ENCODE results near the gene CARD6. TPM values are rescaled to one million over a fixed set of nuclear protein-coding genes. Genes with fewer than 3 reads are reported as not detected.

Gene CARD6
- total and polyA plus RNA-seq, 2 of the 13 experiments (the other 11 are each of a cell fraction or from before 2014, with no cell fraction given), result 0.33 to 1.4 TPM

DNA sequence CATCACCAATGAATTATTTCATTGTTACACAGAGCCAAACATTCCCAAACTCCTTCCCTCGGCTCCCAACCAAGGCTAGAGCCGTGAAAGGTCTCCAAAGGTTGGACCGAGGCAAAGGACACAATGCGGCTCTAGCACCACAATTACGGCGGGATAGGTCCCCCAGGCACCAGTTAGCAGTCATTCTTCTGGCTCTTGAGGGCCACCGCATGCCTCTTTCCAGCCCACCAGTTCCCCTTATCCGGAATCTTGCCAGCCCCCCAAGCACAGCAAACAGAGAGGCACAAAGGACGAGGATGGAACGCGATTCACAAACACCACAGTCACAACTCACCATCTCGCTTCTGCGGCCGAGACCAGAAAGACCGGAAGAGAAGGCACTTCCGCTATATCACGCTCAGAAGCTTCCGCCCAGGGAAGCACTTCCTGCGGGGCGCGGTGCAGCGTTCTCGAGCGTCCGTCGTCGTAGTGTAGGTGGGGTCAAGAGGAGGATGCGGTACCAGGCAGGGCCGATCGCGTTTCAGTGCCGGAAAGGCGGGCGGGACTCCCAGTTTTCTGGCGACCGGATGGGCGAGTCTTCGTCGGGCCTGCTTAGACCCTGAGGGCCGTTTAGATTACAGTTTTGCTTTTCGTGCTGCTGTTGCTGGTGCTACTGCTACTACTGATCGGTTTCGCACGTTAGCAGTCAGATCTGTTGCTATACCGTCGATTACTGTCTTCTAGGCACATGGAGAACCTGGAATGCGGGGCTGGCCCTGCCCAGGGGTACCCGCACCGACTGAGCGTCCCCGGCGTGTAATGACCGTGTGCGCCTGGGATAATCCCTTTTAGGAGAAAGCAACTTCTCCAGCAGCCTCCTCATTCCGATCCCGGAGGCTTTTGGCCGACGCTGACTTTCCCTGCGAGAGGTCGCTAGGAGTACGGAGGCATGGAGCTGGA, 6.0 kb upstream of the CARD6 start, which contains the start of gene RPL37 (continued):
- TF ChIP-seq PRDM4 (CRISPR knock-in tag; IDR thresholded peaks at IDR 0.05; ENCODE audit: borderline replicate concordance) (no peak), ZNF281 (CRISPR knock-in tag; IDR thresholded peaks at IDR 0.05; ENCODE audit: borderline replicate concordance) (peak; percentile 45; the same call in 1 of the 2 replicates), ZNF431 (CRISPR knock-in tag; IDR thresholded peaks at IDR 0.05; ENCODE audit: borderline replicate concordance, low read depth) (peak; percentile 93), ZNF598 (CRISPR knock-in tag; IDR thresholded peaks at IDR 0.05; ENCODE audit: borderline replicate concordance) (peak; percentile 22; the same call in 1 of the 2 replicates), ZMAT3 (CRISPR knock-in tag; conservative IDR thresholded peaks at IDR 0.05) (peak; percentile 70; the same call in 1 of the 2 replicates), POLR2G (IDR thresholded peaks at IDR 0.05; ENCODE audit: low read depth, low read length) (peak; percentile 99), ZNF350 (CRISPR knock-in tag; IDR thresholded peaks at IDR 0.05; ENCODE audit: borderline replicate concordance, low read depth) (peak; percentile 99), ZNF674 (CRISPR knock-in tag; IDR thresholded peaks at IDR 0.05; ENCODE audit: low read depth) (peak; percentile 74; the same call in 1 of the 2 replicates), ZBTB7B (CRISPR knock-in tag; IDR thresholded peaks at IDR 0.05) (peak; percentile 94), ZNF670 (CRISPR knock-in tag; IDR thresholded peaks at IDR 0.05; ENCODE audit: borderline replicate concordance) (peak; percentile 80; the same call in 1 of the 2 replicates)
- TF ChIP-seq, protein P1, sequence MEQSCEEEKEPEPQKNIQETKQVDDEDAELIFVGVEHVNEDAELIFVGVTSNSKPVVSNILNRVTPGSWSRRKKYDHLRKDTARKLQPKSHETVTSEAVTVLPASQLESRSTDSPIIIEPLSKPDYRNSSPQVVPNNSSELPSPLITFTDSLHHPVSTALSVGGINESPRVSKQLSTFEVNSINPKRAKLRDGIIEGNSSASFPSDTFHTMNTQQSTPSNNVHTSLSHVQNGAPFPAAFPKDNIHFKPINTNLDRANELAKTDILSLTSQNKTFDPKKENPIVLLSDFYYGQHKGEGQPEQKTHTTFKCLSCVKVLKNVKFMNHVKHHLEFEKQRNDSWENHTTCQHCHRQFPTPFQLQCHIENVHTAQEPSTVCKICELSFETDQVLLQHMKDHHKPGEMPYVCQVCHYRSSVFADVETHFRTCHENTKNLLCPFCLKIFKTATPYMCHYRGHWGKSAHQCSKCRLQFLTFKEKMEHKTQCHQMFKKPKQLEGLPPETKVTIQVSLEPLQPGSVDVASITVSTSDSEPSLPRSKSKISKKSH (CRISPR knock-in tag; IDR thresholded peaks at IDR 0.05; ENCODE audit: borderline replicate concordance), result peak; percentile 51; the same call in 1 of the 2 replicates
- TF ChIP-seq, protein P2, sequence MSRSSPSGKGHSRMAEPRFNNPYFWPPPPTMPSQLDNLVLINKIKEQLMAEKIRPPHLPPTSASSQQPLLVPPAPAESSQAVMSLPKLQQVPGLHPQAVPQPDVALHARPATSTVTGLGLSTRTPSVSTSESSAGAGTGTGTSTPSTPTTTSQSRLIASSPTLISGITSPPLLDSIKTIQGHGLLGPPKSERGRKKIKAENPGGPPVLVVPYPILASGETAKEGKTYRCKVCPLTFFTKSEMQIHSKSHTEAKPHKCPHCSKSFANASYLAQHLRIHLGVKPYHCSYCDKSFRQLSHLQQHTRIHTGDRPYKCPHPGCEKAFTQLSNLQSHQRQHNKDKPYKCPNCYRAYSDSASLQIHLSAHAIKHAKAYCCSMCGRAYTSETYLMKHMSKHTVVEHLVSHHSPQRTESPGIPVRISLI (CRISPR knock-in tag; IDR thresholded peaks at IDR 0.05; ENCODE audit: borderline replicate concordance), result peak; percentile 42
- TF ChIP-seq, protein P3, sequence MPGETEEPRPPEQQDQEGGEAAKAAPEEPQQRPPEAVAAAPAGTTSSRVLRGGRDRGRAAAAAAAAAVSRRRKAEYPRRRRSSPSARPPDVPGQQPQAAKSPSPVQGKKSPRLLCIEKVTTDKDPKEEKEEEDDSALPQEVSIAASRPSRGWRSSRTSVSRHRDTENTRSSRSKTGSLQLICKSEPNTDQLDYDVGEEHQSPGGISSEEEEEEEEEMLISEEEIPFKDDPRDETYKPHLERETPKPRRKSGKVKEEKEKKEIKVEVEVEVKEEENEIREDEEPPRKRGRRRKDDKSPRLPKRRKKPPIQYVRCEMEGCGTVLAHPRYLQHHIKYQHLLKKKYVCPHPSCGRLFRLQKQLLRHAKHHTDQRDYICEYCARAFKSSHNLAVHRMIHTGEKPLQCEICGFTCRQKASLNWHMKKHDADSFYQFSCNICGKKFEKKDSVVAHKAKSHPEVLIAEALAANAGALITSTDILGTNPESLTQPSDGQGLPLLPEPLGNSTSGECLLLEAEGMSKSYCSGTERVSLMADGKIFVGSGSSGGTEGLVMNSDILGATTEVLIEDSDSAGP (CRISPR knock-in tag; IDR thresholded peaks at IDR 0.05; ENCODE audit: borderline replicate concordance), result peak; percentile 97
- TF ChIP-seq, protein P4, sequence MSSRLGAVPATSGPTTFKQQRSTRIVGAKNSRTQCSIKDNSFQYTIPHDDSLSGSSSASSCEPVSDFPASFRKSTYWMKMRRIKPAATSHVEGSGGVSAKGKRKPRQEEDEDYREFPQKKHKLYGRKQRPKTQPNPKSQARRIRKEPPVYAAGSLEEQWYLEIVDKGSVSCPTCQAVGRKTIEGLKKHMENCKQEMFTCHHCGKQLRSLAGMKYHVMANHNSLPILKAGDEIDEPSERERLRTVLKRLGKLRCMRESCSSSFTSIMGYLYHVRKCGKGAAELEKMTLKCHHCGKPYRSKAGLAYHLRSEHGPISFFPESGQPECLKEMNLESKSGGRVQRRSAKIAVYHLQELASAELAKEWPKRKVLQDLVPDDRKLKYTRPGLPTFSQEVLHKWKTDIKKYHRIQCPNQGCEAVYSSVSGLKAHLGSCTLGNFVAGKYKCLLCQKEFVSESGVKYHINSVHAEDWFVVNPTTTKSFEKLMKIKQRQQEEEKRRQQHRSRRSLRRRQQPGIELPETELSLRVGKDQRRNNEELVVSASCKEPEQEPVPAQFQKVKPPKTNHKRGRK (CRISPR knock-in tag; IDR thresholded peaks at IDR 0.05), result no peak
